Measurements from ENCODE around the gene RARRES1.

DNA sequence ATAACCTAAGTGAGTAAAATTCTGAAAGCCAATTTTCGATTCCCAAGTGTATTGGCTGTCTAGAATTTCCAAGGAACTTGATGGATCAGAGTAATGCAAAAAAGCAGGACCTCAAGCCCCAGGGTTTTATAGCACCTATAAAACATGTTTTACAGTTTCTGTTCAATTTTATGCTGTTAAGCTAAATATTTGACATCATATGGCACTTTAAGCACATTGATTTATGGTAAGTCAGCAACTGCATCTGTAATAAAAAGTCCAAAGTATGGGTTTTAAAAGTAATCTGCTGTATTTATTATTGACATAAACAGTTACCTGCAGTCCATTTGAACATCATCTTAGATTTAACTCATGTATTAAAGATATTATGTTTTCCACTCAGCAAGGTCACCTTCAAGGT is 49.6 kb upstream of the RARRES1 start:
- no peak for TF ChIP-seq CTCF (IDR thresholded peaks at IDR 0.05)
- no peak for TF ChIP-seq POLR2A (IDR thresholded peaks at IDR 0.05)
